ENCODE measurements around the gene PRR36. TPM values are rescaled to one million over a fixed set of nuclear protein-coding genes. Genes with fewer than 3 reads are reported as not detected.

Gene PRR36
- total RNA-seq, 4 donors from 2014 or later = 0.13 to 0.45 (median 0.20) TPM

GRCh38 chr19:7863157-7863970 lies 10.8 kb downstream of the PRR36 start:
- TF ChIP-seq CTCF (IDR thresholded peaks at IDR 0.05) (no peak), POLR2A (IDR thresholded peaks at IDR 0.05) (no peak)
- peak in 1 of 2 donors; percentile 26 for DNase-seq
- 74% methylated on average over 58 of the region's 83 CpGs; no CpG with 5 or more reads in 1 of the 2 donors for WGBS, 2 donors
- H3K4me1 ChIP-seq = peaks cover 8 to 9% of the 10 kb centered on the region in 2 donors
- H3K27me3 ChIP-seq = no peaks in the 10 kb centered on the region
- H3K9me3 ChIP-seq = no peaks in the 10 kb centered on the region
- H3K4me3 ChIP-seq (replicated peaks in 1 of 3) = no peak overlapping the region
- intact Hi-C loops (cut with DNase I) = no loop called here
- no peaks in the 10 kb centered on the region for H3K36me3 ChIP-seq
- no peak overlapping the region for H3K27ac ChIP-seq

GRCh38 chr19:7862413-7862951 lies 11.7 kb downstream of the PRR36 start:
- H3K27ac ChIP-seq = no peak overlapping the region
- no peaks in the 10 kb centered on the region for H3K9me3 ChIP-seq
- peak; percentile 48 to 64 for DNase-seq
- no peak for TF ChIP-seq POLR2A (IDR thresholded peaks at IDR 0.05)
- TF ChIP-seq CTCF (IDR thresholded peaks at IDR 0.05) = no peak
- peak overlapping the region in 1 of 3 donors; percentile 4 for H3K4me3 ChIP-seq (replicated peaks in 1 of 3)
- intact Hi-C loops (cut with DNase I) = no loop called here
- H3K36me3 ChIP-seq = no peaks in the 10 kb centered on the region
- H3K4me1 ChIP-seq = peaks cover 7 to 8% of the 10 kb centered on the region in 2 donors
- no peaks in the 10 kb centered on the region for H3K27me3 ChIP-seq
- WGBS, 2 donors = 10 to 33% methylated on average over 6 to 7 of the region's 67 CpGs

- DNase-seq = no peak
- H3K4me1 ChIP-seq = peaks cover 7 to 8% of the 10 kb centered on the region in 2 donors
- TF ChIP-seq CTCF (IDR thresholded peaks at IDR 0.05) (no peak), POLR2A (IDR thresholded peaks at IDR 0.05) (no peak)
- no peak overlapping the region for H3K4me3 ChIP-seq (replicated peaks in 1 of 3)
- H3K27me3 ChIP-seq = no peaks in the 10 kb centered on the region
- H3K36me3 ChIP-seq = no peaks in the 10 kb centered on the region
- 47 to 68% methylated on average over 8 to 33 of the region's 63 CpGs for WGBS, 2 donors
- no peaks in the 10 kb centered on the region for H3K9me3 ChIP-seq
- intact Hi-C loops (cut with DNase I) = no loop called here
- H3K27ac ChIP-seq = no peak overlapping the region
Measured at GRCh38 chr19:7861619-7862412, 12.4 kb downstream of the PRR36 start.

GRCh38 chr19:7860714-7861618 lies 13.2 kb downstream of the PRR36 start:
- TF ChIP-seq CTCF (IDR thresholded peaks at IDR 0.05) (no peak), POLR2A (IDR thresholded peaks at IDR 0.05) (no peak)
- H3K27ac ChIP-seq = no peak overlapping the region
- no peak overlapping the region for H3K4me3 ChIP-seq (replicated peaks in 1 of 3)
- intact Hi-C loops (cut with DNase I) = no loop called here
- H3K9me3 ChIP-seq = no peaks in the 10 kb centered on the region
- H3K4me1 ChIP-seq = peaks cover 7 to 8% of the 10 kb centered on the region in 2 donors
- DNase-seq = no peak
- H3K27me3 ChIP-seq = no peaks in the 10 kb centered on the region
- WGBS, 2 donors = 83 to 84% methylated on average over 12 to 13 of the region's 14 CpGs
- no peaks in the 10 kb centered on the region for H3K36me3 ChIP-seq

Data from thyroid gland (tissue), 4 donors.